SKM-1 (cell line): ENCODE measurements around the gene TSPAN13.

ENCODE experiments used
- DNase-seq: peaks from one replicate; lab custom pipeline; 2025; ENCODE audit not compliant: unreplicated experiment; lab: John Stamatoyannopoulos, UW

TSPAN13 gene

GRCh38 chr7:16753102-16753931 lies at the start of gene TSPAN13:
TSPAN13 (plus strand) TSS chr7:16753755; CDS start chr7:16753968, 213 bp downstream.
- DNase-seq, result peak; percentile 39

GRCh38 chr7:16708511-16708910 lies 45.0 kb upstream of the TSPAN13 start:
- DNase-seq, result no peak

- DNase-seq, result peak; percentile 40
These were observed 44.6 kb upstream of the TSPAN13 start for GRCh38 chr7:16708980-16709379.

- DNase-seq, result no peak
These were observed 42.9 kb upstream of the TSPAN13 start for GRCh38 chr7:16710651-16711050.

- DNase-seq, result no peak
These were observed 41.8 kb upstream of the TSPAN13 start for GRCh38 chr7:16711730-16712129.

- DNase-seq, result no peak
These were observed 40.6 kb upstream of the TSPAN13 start for GRCh38 chr7:16712916-16713315.

GRCh38 chr7:16715928-16716327 lies 37.6 kb upstream of the TSPAN13 start:
- DNase-seq, result no peak

- DNase-seq, result no peak
These were observed 35.4 kb upstream of the TSPAN13 start for GRCh38 chr7:16718111-16718656.

GRCh38 chr7:16719699-16720098 lies 33.9 kb upstream of the TSPAN13 start:
- DNase-seq, result no peak

GRCh38 chr7:16721541-16721940 lies 32.0 kb upstream of the TSPAN13 start:
- DNase-seq, result no peak

GRCh38 chr7:16724344-16724743 lies 29.2 kb upstream of the TSPAN13 start:
- DNase-seq, result no peak

- DNase-seq, result no peak
These were observed 27.4 kb upstream of the TSPAN13 start for GRCh38 chr7:16726189-16726588.

GRCh38 chr7:16727736-16728135 lies 25.8 kb upstream of the TSPAN13 start:
- no peak for DNase-seq

GRCh38 chr7:16728811-16729210 lies 24.7 kb upstream of the TSPAN13 start:
- no peak for DNase-seq

GRCh38 chr7:16729541-16729940 lies 24.0 kb upstream of the TSPAN13 start:
- DNase-seq, result no peak

- no peak for DNase-seq
These were observed 22.6 kb upstream of the TSPAN13 start for GRCh38 chr7:16730937-16731336.

- DNase-seq, result no peak
These were observed 20.7 kb upstream of the TSPAN13 start for GRCh38 chr7:16732828-16733227.

- no peak for DNase-seq
These were observed 19.3 kb upstream of the TSPAN13 start for GRCh38 chr7:16734148-16734726.

GRCh38 chr7:16735020-16735419 lies 18.5 kb upstream of the TSPAN13 start:
- DNase-seq, result no peak

GRCh38 chr7:16738011-16738688 lies 15.4 kb upstream of the TSPAN13 start:
- no peak for DNase-seq

- no peak for DNase-seq
These were observed 13.5 kb upstream of the TSPAN13 start for GRCh38 chr7:16739863-16740622.
